ENCODE data around the gene PCSK7.

PCSK7 gene

GRCh38 chr11:117154468-117154867 is 77.4 kb downstream of the PCSK7 start:
- Mint-ChIP-seq H3K27me3 (ENCODE audit: low read depth, poor library complexity) (no peaks in the 10 kb centered on the region), H3K36me3 (ENCODE audit: low read depth) (peaks cover 77% of the 10 kb centered on the region), H3K4me1 (peaks cover 4% of the 10 kb centered on the region), H3K27ac (no peak overlapping the region), H3K4me3 (no peak overlapping the region), H3K9me3 (peaks cover 6% of the 10 kb centered on the region)
- DNase-seq: no peak
- no peak for TF ChIP-seq CTCF (IDR thresholded peaks at IDR 0.05)
